ENCODE measurements around the gene KSR1. TPM values are rescaled to one million over a fixed set of nuclear protein-coding genes. Genes with fewer than 3 reads are reported as not detected.
"Not testable (repeated sequence)": the region's sequence is repeated elsewhere in the genome, so short reads cannot be mapped to it uniquely, and the experiment has no call there.

Gene KSR1
- total RNA-seq, 2 experiments from 2014 or later, result 53.9 to 58.2 TPM

DNA sequence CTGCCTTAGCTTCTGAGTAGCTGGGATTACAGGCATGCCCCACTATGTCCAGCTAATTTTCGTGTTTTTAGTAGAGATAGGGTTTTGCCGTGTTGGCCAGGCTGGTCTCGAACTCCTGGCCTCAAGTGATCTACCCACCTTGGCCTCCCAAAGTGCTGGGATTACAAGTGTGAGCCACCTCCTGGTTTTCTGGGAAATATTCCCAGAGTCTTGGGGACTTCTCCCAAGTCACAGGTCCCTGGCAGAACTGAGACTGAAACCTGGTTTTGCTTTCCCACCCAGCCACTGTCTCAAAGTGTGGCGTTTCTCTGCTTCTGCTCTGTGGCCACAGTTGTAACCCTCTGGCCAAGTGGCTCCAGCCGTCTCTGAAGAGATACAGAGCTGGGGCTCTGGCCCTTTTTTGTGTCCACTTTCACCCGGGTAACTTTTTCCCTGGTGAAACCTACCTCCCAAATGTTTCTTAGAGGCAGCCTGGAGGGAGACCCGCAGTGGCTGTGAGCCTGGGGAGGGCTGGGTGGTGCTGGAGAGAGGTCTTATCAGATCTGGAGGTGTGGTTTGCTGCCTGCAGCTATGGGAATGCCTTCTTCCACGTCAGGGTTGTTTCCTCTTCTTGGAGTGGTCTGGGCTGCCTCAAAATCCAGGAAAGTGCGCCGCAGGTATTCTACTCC lies 5.1 kb downstream of the KSR1 start:
- H3K36me3 Mint-ChIP-seq (ENCODE audit: low read depth), result peaks cover 6% of the 10 kb centered on the region
- H3K4me3 Mint-ChIP-seq, result no peak overlapping the region
- POLR2A ChIA-PET, result interaction anchor here (7.8 kb wide), 1 partner anchor 11 kb away, joined by 83 read pairs; no protein-coding TSS in a partner anchor
- no peak for ATAC-seq
- TF ChIP-seq, protein P1, sequence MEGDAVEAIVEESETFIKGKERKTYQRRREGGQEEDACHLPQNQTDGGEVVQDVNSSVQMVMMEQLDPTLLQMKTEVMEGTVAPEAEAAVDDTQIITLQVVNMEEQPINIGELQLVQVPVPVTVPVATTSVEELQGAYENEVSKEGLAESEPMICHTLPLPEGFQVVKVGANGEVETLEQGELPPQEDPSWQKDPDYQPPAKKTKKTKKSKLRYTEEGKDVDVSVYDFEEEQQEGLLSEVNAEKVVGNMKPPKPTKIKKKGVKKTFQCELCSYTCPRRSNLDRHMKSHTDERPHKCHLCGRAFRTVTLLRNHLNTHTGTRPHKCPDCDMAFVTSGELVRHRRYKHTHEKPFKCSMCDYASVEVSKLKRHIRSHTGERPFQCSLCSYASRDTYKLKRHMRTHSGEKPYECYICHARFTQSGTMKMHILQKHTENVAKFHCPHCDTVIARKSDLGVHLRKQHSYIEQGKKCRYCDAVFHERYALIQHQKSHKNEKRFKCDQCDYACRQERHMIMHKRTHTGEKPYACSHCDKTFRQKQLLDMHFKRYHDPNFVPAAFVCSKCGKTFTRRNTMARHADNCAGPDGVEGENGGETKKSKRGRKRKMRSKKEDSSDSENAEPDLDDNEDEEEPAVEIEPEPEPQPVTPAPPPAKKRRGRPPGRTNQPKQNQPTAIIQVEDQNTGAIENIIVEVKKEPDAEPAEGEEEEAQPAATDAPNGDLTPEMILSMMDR (IDR thresholded peaks at IDR 0.05), result no peak
- CTCF ChIA-PET, result interaction anchor here (0.9 to 5.5 kb wide), 2 partner anchors 72 to 140 kb away, joined by 3 to 39 read pairs; no protein-coding TSS in a partner anchor
- H3K27me3 Mint-ChIP-seq, result no peaks in the 10 kb centered on the region
- peaks cover 66% of the 10 kb centered on the region for H3K4me1 Mint-ChIP-seq (ENCODE audit: low read depth)
- no peaks in the 10 kb centered on the region for H3K9me3 Mint-ChIP-seq
- DNase-seq, result no peak
- H3K27ac Mint-ChIP-seq, result no peak overlapping the region
- intact Hi-C loops (cut with micrococcal nuclease), result no loop called here

DNA sequence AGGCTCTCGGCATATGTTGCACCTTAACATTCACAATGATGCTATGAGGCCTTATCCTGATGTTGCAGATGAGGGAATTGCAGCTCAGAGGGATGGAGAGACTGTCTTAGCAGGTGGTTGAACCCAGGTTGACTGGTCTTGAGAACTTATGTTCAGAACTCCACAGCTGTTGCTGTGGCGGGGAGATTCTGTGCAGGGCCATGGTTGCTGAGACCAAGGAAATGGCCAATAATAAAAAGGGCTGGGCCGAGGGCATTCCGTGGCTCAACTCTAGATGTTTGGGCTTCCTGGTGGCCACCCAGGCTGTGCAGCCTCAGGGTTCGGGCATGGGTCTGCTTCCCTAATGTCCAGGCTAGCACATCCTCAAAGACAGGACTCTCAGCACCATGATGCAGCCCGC lies 5.9 kb downstream of the KSR1 start:
- Mint-ChIP-seq H3K27ac (no peak overlapping the region), H3K4me3 (no peak overlapping the region)

DNA sequence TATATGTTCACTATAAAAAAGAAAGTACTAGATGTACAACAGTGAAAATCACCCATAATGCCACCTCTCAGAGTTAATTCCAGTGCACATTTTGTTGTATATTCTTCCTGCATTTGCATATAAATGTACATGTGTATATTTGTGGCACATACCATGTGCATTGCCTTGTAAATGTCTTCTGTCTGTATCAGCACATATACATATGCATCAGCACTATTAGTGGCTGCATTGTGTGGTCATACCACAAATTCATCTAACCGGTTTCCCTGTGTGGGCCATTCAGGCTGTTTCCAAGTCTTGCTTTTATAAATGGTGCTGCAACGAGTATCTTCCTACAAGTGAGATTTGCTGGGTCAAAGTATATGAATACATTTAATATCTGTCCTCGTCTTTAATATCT lies 6.5 kb downstream of the KSR1 start:
- Mint-ChIP-seq H3K36me3 (ENCODE audit: low read depth) (no peaks in the 10 kb centered on the region), H3K27me3 (no peaks in the 10 kb centered on the region), H3K4me3 (no peak overlapping the region), H3K27ac (no peak overlapping the region), H3K4me1 (ENCODE audit: low read depth) (peaks cover 73% of the 10 kb centered on the region), H3K9me3 (no peaks in the 10 kb centered on the region)
- intact Hi-C loops (cut with micrococcal nuclease), result no loop called here
- TF ChIP-seq, protein P1 (IDR thresholded peaks at IDR 0.05), result no peak
- ATAC-seq, result no peak
- POLR2A ChIA-PET, result interaction anchor here (1.0 kb wide), 1 partner anchor 9 kb away, joined by 3 read pairs; no protein-coding TSS in a partner anchor
- CTCF ChIA-PET, result no interaction called here
- no peak for DNase-seq

More for the DNA sequence above, 5.9 kb downstream of the KSR1 start:
- TF ChIP-seq, protein P1 (IDR thresholded peaks at IDR 0.05), result no peak
- Mint-ChIP-seq H3K9me3 (no peaks in the 10 kb centered on the region), H3K27me3 (no peaks in the 10 kb centered on the region), H3K4me1 (ENCODE audit: low read depth) (peaks cover 73% of the 10 kb centered on the region), H3K36me3 (ENCODE audit: low read depth) (peaks cover 5% of the 10 kb centered on the region)
- POLR2A ChIA-PET, result interaction anchor here (7.8 kb wide), 1 partner anchor 11 kb away, joined by 83 read pairs; no protein-coding TSS in a partner anchor
- DNase-seq (no peak), ATAC-seq (no peak)
- CTCF ChIA-PET, result interaction anchor here (0.9 to 5.5 kb wide), 2 partner anchors 73 to 139 kb away, joined by 3 to 39 read pairs; no protein-coding TSS in a partner anchor
- intact Hi-C loops (cut with micrococcal nuclease), result no loop called here

DNA sequence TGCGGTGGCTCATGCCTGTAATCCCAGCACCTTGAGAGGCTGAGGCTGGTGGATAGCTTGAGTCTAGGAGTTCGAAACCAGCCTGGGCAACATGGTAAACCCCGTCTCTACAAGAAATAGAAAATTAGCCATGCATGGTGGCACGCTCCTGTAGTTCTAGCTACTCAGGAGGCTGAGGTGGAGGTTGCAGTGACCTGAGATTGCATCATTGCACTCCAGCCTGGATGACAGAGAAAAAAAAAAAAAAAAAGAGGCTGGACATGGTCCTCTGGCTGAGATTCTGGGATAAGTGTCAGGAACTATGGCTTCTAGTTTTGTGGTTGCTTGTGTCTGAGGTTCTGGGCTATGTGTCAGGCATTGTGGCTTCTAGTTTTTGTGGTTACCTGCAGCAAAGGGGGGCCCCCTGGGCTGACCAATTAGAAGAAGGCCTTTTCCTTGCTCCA lies 7.0 kb downstream of the KSR1 start:
- peak; percentile 36 for DNase-seq
- intact Hi-C loops (cut with micrococcal nuclease), result no loop called here
- no peak for ATAC-seq
- no peaks in the 10 kb centered on the region for H3K36me3 Mint-ChIP-seq (ENCODE audit: low read depth)
- TF ChIP-seq, protein P1 (IDR thresholded peaks at IDR 0.05), result no peak
- no peaks in the 10 kb centered on the region for H3K9me3 Mint-ChIP-seq
- ChIA-PET POLR2A (interaction anchor here (1.0 to 2.8 kb wide), 2 partner anchors 9 to 10 kb away, joined by 3 to 10 read pairs; no protein-coding TSS in a partner anchor), CTCF (no interaction called here)
- H3K4me1 Mint-ChIP-seq (ENCODE audit: low read depth), result peaks cover 70% of the 10 kb centered on the region
- no peak overlapping the region for H3K27ac Mint-ChIP-seq
- no peak overlapping the region for H3K4me3 Mint-ChIP-seq
- no peaks in the 10 kb centered on the region for H3K27me3 Mint-ChIP-seq

DNA sequence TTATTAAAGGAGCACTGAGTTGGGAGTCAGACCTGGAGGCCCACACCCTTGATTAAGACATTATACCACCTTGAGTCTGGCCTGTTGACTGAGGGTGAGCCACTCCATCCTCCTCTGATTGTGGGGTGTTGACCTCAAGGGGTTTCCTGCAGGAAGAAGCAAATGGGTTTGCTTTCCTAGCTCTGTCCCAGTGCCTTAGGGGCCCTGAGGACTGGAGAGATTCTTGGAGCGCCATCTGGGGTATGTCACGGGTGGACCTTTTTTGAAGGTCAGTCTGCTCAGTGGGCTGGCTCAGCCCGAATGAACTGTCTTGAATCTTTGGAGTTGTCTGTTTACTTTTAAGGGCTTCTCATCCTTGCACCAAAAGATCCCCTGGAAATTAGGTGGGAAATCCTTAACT lies 7.8 kb downstream of the KSR1 start:
- H3K36me3 Mint-ChIP-seq (ENCODE audit: low read depth); H3K27ac Mint-ChIP-seq; H3K4me3 Mint-ChIP-seq; ATAC-seq; H3K27me3 Mint-ChIP-seq; DNase-seq; intact Hi-C loops (cut with micrococcal nuclease); H3K9me3 Mint-ChIP-seq: not testable (repeated sequence)
- ChIA-PET POLR2A (interaction anchor here (2.8 kb wide), 1 partner anchor 10 kb away, joined by 10 read pairs; no protein-coding TSS in a partner anchor), CTCF (interaction anchor here (3.2 kb wide), 1 partner anchor 8 kb away, joined by 10 read pairs; the partner anchor contains the start of gene KSR1)
- peaks cover 69% of the 10 kb centered on the region for H3K4me1 Mint-ChIP-seq (ENCODE audit: low read depth)
